SK-MEL-5 (cell line): ENCODE data around the gene FOLH1. TPM values are rescaled to one million over a fixed set of nuclear protein-coding genes. Genes with fewer than 3 reads are reported as not detected.
"Not testable (repeated sequence)": the region's sequence is repeated elsewhere in the genome, so short reads cannot be mapped to it uniquely, and the experiment has no call there.

Source experiments
- DNase-seq: peaks from one replicate; pipeline ENCODE4 v3.0.0-alpha.2; 2016; ENCODE audit warnings: low read depth, low spot score
- in situ Hi-C: cut with HindIII; loops from 2 replicates; pipeline ENCODE4 v1.10.0; 2016; ENCODE audit warnings: low sequenced_read_pairs, high pct_unique_total_duplicates, low pct_unique_long_range_greater_than_20kb
- total RNA-seq: library from RNA; depleted of rRNA; stranded (reverse); fragments of >200 nt; shearing (Covaris generic); gene quantifications from 2 replicates; pipeline ENCODE4 v1.2.3, GENCODE V29; 2014; rRNA removed

FOLH1 gene
- total RNA-seq, 1 experiment from 2014 or later = 7.4 TPM

- DNase-seq, in situ Hi-C loops: not testable (repeated sequence)
Measured at GRCh38 chr11:49196002-49196401, 12.4 kb downstream of the FOLH1 start.

GRCh38 chr11:49190287-49190686 lies 18.1 kb downstream of the FOLH1 start:
- in situ Hi-C loops = not testable (repeated sequence)
- peak; percentile 81 for DNase-seq

GRCh38 chr11:49186225-49186624 lies 22.2 kb downstream of the FOLH1 start:
- in situ Hi-C loops, DNase-seq: not testable (repeated sequence)

DNA sequence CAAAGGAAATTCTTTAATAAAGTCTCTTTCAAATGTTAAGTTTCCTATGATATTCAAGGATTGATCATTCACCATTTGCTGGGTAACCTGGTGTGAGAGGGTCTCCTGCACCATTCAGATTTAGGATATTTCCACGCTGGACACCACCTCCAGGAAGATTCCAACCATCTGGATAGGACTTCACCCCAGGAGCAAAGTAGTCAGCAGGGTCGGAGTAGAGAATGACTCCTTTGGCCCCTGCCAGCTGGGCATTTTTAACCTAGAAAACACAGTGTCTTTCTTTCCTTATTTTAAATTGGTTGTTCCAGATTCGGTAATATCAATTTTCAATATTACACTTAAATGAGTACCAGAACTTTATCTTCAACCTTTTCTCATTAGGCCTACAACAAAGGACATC lies 22.8 kb downstream of the FOLH1 start:
- in situ Hi-C loops = not testable (repeated sequence)

GRCh38 chr11:49184756-49185155 lies 23.6 kb downstream of the FOLH1 start:
- in situ Hi-C loops, DNase-seq: not testable (repeated sequence)

More for the DNA sequence above, 22.8 kb downstream of the FOLH1 start:
- DNase-seq = not testable (repeated sequence)

- in situ Hi-C loops, DNase-seq: not testable (repeated sequence)
Measured at GRCh38 chr11:49177936-49178335, 30.5 kb downstream of the FOLH1 start.

DNA sequence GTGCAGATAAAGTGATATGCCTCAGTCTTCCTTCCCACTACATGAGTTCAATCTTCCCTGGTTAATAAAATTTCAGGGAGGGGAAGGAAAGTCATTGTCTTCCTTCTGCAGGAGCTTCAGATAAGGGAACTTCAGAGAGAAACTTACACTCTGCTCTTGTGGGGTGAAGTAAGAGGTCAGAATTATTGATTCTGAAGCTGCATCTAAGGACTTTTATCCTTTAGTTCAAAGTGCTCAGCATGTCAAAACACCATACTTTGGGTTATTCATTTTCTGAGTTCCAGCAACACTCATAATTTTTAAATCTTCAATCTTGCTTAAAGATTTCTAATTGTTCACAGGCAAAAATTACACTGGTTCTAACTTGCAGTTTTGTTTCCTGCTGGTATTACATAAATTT lies 33.0 kb downstream of the FOLH1 start:
- DNase-seq, in situ Hi-C loops: not testable (repeated sequence)

- DNase-seq, in situ Hi-C loops: not testable (repeated sequence)
Measured at GRCh38 chr11:49174691-49175366, 33.6 kb downstream of the FOLH1 start.

GRCh38 chr11:49171613-49172012 lies 36.8 kb downstream of the FOLH1 start:
- DNase-seq, in situ Hi-C loops: not testable (repeated sequence)

- peak; percentile 31 for DNase-seq
- in situ Hi-C loops = not testable (repeated sequence)
Measured at GRCh38 chr11:49169579-49169978, 38.8 kb downstream of the FOLH1 start.

DNA sequence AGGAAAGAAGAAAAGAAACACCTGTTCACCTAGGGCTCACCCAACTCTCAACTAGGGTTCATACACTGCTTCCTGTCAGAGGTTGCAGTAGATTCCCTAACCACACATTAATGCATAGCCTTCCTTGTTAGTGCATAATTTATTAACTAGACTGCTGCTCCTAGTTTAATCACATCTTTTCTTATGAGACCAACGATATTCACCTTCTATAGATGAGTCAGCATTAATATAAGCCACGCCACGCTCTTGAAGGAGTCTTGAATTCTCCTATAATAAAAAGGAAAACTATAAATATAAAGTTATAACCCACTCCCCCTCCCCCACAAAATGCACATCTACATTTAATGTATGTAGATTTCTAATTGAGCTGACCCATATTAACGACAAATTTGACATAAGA lies 39.4 kb downstream of the FOLH1 start:
- in situ Hi-C loops, DNase-seq: not testable (repeated sequence)

DNA sequence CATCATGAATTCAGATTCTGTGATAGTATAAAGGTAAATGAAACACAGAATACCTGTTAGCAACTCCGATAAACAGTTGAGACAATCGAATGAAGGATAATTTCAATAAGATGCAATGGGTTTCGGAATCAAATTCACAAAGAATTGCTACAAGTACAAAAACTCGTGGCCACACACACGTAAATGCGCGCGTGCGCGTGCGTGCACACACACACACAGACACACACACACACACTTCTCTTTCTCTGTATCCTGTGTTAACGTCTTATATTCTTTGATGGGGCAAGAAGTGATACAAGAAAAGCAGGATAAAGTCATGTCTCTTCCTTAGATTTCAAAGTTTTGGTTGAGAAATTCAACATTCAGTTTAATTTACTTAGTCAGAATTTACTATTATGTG lies 57.2 kb downstream of the FOLH1 start:
- in situ Hi-C loops = no loop called here
- DNase-seq = no peak

- in situ Hi-C loops, DNase-seq: not testable (repeated sequence)
Measured at GRCh38 chr11:49102356-49102755, 106.0 kb downstream of the FOLH1 start.

Other genes starting within 250 kb of the FOLH1 start
- 0.11 TPM in 1 of 2 replicates, not detected in the other for gene TRIM51G, start 224.7 kb downstream of the FOLH1 start, total RNA-seq
- gene TRIM49B, start 179.8 kb downstream of the FOLH1 start, total RNA-seq = not detected in 2 replicates
- not detected in 2 replicates for gene TRIM64C, start 149.5 kb downstream of the FOLH1 start, total RNA-seq